PC-3 (cell line): Measurements from ENCODE around the gene MIPOL1. TPM values are rescaled to one million over a fixed set of nuclear protein-coding genes. Genes with fewer than 3 reads are reported as not detected.

Experiments
- ATAC-seq: fragments of 200-7000 bp; cut with Tn5 transposase; 2 replicates; pipeline ENCODE4 v1.9.1; 2020; ENCODE audit warnings: mild to moderate bottlenecking, moderate library complexity
- BruUV-seq: library from RNA; stranded (reverse); fragments of 400-500 nt; replicated peaks from 2 replicates; lab custom pipeline; 2021; lab: Mats Ljungman, UMichigan
- CTCF ChIA-PET: fragments of 300-600 bp; sonication (Branson Sonifier 250); formaldehyde crosslinking; loops from one replicate; lab custom pipeline; 2022; ENCODE audit warnings: antibody characterized with exemption; lab: Charles Lee
- POLR2A ChIA-PET: fragments of 300-600 bp; sonication (Branson Sonifier 250); formaldehyde crosslinking; loops from one replicate; lab custom pipeline; 2022; ENCODE audit warnings: antibody characterized with exemption; ENCODE audit not compliant: unreplicated experiment; lab: Charles Lee
- DNase-seq: peaks from one replicate; pipeline ENCODE4 v3.0.0-alpha.2; 2015
- H2AFZ ChIP-seq: fragments of 300-600 bp; sonication (generic); 2 replicates; pipeline ENCODE4 v1.6.0; 2016; ENCODE audit warnings: antibody characterized with exemption, low read length
- H3F3A ChIP-seq: fragments of 300-600 bp; sonication (generic); one replicate; pipeline ENCODE4 v1.6.0; 2017; ENCODE audit warnings: antibody characterized with exemption, low read length, control low read depth, mild to moderate bottlenecking; ENCODE audit not compliant: unreplicated experiment
- H3K27ac ChIP-seq: fragments of 300-600 bp; sonication (generic); 2 replicates; pipeline ENCODE4 v1.5.1; 2016; ENCODE audit warnings: mild to moderate bottlenecking, low read length
- H3K27me3 ChIP-seq: fragments of 300-600 bp; sonication (generic); 2 replicates; pipeline ENCODE4 v1.6.1; 2016; ENCODE audit warnings: low read length, mixed read lengths
- H3K36me3 ChIP-seq: fragments of 300-600 bp; sonication (generic); 2 replicates; pipeline ENCODE4 v1.6.1; 2016; ENCODE audit warnings: low read depth, mixed run types, low read length, mixed read lengths
- H3K4me1 ChIP-seq: fragments of 300-600 bp; sonication (generic); 2 replicates; pipeline ENCODE4 v1.5.1; 2016; ENCODE audit warnings: low read length; ENCODE audit not compliant: insufficient read depth
- H3K4me2 ChIP-seq: fragments of 300-600 bp; sonication (generic); 2 replicates; pipeline ENCODE4 v1.6.0; 2016; ENCODE audit warnings: low read length
- H3K4me3 ChIP-seq: fragments of 300-600 bp; sonication (generic); 2 replicates; pipeline ENCODE4 v1.5.1; 2016; ENCODE audit warnings: mild to moderate bottlenecking, low read length, mixed read lengths
- H3K79me2 ChIP-seq: fragments of 300-600 bp; sonication (generic); 2 replicates; pipeline ENCODE4 v1.6.1; 2017; ENCODE audit warnings: low read length, mixed read lengths
- H3K9ac ChIP-seq: fragments of 300-600 bp; sonication (generic); 2 replicates; pipeline ENCODE4 v1.6.0; 2016; ENCODE audit warnings: mild to moderate bottlenecking, low read length
- H3K9me2 ChIP-seq: fragments of 300-600 bp; sonication (generic); replicated peaks from 2 replicates; pipeline ENCODE4 v1.6.1; 2016; ENCODE audit warnings: mixed run types, low read length, mixed read lengths
- H3K9me3 ChIP-seq: fragments of 300-600 bp; sonication (generic); 2 replicates; pipeline ENCODE4 v1.6.1; 2016; ENCODE audit warnings: low read length, mixed read lengths
- H4K20me1 ChIP-seq: fragments of 300-600 bp; sonication (generic); 2 replicates; pipeline ENCODE4 v1.6.1; 2016; ENCODE audit warnings: low read length, mixed read lengths
- CTCF ChIP-seq: fragments of 300-600 bp; sonication (generic); conservative IDR thresholded peaks from 2 replicates; pipeline ENCODE4 v1.5.1; 2017; ENCODE audit warnings: antibody characterized with exemption, low read depth, mild to moderate bottlenecking, low read length
- EZH2 ChIP-seq: fragments of 300-600 bp; sonication (generic); IDR thresholded peaks from one replicate; pipeline ENCODE4 v1.6.1; 2017; ENCODE audit warnings: antibody characterized with exemption, mild to moderate bottlenecking, low read length; ENCODE audit not compliant: unreplicated experiment
- EZH2phosphoT487 ChIP-seq: fragments of 300-600 bp; sonication (generic); IDR thresholded peaks from 2 replicates; pipeline ENCODE4 v1.6.1; 2018; ENCODE audit warnings: mild to moderate bottlenecking, antibody characterized with exemption, low read length, borderline replicate concordance
- intact Hi-C: fragments of 100-400 bp; cut with micrococcal nuclease; formaldehyde crosslinking; loops from 2 replicates; pipeline ENCODE4 v1.9.0; 2023
- total RNA-seq: library from RNA; depleted of rRNA; stranded (reverse); fragments of >200 nt; gene quantifications from 2 replicates; pipeline ENCODE4 v1.2.3, GENCODE V29; 2014

The MIPOL1 gene
- total RNA-seq, 1 experiment from 2014 or later = 22.5 TPM

DNA sequence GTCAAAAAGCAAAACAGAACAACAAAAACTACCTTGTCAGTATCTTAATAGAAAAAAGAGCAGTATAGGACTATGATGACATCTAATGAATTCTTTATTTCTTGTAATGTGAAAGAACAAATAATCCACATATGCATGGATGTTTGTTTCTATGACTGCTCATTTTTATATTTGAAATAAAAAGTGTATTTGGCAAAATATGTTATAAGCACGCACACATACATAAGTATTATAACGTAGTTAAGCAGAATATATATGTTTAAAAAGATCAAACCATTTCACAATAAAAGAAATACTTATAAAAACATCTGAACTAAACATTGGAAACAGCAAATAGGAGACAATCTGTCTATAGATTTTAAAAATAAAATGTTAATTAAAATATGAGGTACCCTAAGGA lies 74.8 kb downstream of the MIPOL1 start:
- Histone ChIP-seq H3K27ac (no peak overlapping the region), H3K36me3 (no peaks in the 10 kb centered on the region; the same call in 1 of the 2 replicates), H3K9me3 (no peaks in the 10 kb centered on the region), H2AFZ (no peak overlapping the region), H3K4me1 (no peaks in the 10 kb centered on the region), H3F3A (no peaks in the 10 kb centered on the region), H4K20me1 (no peaks in the 10 kb centered on the region), H3K27me3 (no peaks in the 10 kb centered on the region), H3K79me2 (no peaks in the 10 kb centered on the region), H3K9ac (no peak overlapping the region), H3K9me2 (no peaks in the 10 kb centered on the region), H3K4me2 (no peak overlapping the region), H3K4me3 (no peak overlapping the region)
- TF ChIP-seq EZH2phosphoT487 = no peak
- no peak for TF ChIP-seq EZH2
- TF ChIP-seq CTCF = no peak
- no peak for ATAC-seq
- intact Hi-C loops = no loop called here
- ChIA-PET CTCF (no interaction called here), POLR2A (no interaction called here)
- no TSS peak for BruUV-seq
- no peak for DNase-seq

DNA sequence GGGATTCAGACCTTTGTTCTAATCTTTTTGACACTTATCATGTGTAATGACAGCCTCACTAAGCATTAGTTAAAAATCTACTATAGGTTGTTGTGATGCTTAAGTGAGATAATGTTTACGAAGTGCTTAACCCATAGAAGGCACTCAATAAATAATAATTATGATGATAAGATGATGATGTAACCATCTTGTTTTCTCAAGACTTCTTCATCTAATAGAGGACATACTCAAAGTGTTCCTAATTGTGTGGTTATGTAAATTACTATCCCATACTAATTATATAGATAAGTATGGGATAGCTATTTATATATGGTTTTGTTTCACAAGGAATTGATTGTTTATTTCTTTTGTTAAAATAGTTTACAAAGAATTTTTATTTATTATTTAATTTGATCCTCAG lies 76.9 kb downstream of the MIPOL1 start:
- Histone ChIP-seq H3K36me3 (no peaks in the 10 kb centered on the region), H3K79me2 (no peaks in the 10 kb centered on the region), H3K4me3 (no peak overlapping the region), H3K9me2 (no peaks in the 10 kb centered on the region), H3F3A (no peaks in the 10 kb centered on the region), H3K27me3 (no peaks in the 10 kb centered on the region), H3K27ac (no peak overlapping the region), H3K4me1 (no peaks in the 10 kb centered on the region), H3K4me2 (no peak overlapping the region), H3K9me3 (no peaks in the 10 kb centered on the region), H3K9ac (no peak overlapping the region), H2AFZ (no peak overlapping the region), H4K20me1 (no peaks in the 10 kb centered on the region)
- no peak for ATAC-seq
- ChIA-PET CTCF (no interaction called here), POLR2A (interaction anchor here (1.1 kb wide), 1 partner anchor 77 kb away, joined by 3 read pairs; the partner anchor contains the start of gene MIPOL1)
- TF ChIP-seq CTCF = no peak
- no peak for TF ChIP-seq EZH2phosphoT487
- TF ChIP-seq EZH2 = no peak
- BruUV-seq = no TSS peak
- no peak for DNase-seq
- intact Hi-C loops = no loop called here

- Histone ChIP-seq H3K4me3 (no peak overlapping the region), H3K4me1 (no peaks in the 10 kb centered on the region), H3K4me2 (no peak overlapping the region), H3K36me3 (no peaks in the 10 kb centered on the region), H3K9me3 (no peaks in the 10 kb centered on the region), H3F3A (no peaks in the 10 kb centered on the region), H4K20me1 (no peaks in the 10 kb centered on the region), H3K9ac (no peak overlapping the region), H3K27ac (no peak overlapping the region), H3K27me3 (no peaks in the 10 kb centered on the region), H3K9me2 (no peaks in the 10 kb centered on the region), H2AFZ (no peak overlapping the region), H3K79me2 (no peaks in the 10 kb centered on the region)
- DNase-seq (no peak), ATAC-seq (no peak)
- CTCF ChIA-PET = no interaction called here
- POLR2A ChIA-PET = interaction anchor here (0.7 kb wide), 1 partner anchor 437 kb away, joined by 6 read pairs; no protein-coding TSS in a partner anchor
- BruUV-seq = no TSS peak
- TF ChIP-seq CTCF = no peak
- TF ChIP-seq EZH2phosphoT487 = no peak
- TF ChIP-seq EZH2 = no peak
- intact Hi-C loops = no loop called here
Observed at GRCh38 chr14:37275963-37276362, 78.2 kb downstream of the MIPOL1 start.
